Esophagus squamous epithelium (tissue), 4 donors: ENCODE measurements around the gene CSGALNACT2.

Experiments used
- POLR2A ChIP-seq, 4 donors: fragments of 450-650 bp; IDR thresholded peaks; one replicate each; pipeline ENCODE4 v1.6.1; 2017; ENCODE audit warnings: antibody characterized with exemption in 4 of 4, mild to moderate bottlenecking in 4 of 4, moderate library complexity in 3 of 4
- TF ChIP-seq, protein P1 (sequence below), 6 experiments: fragments of 450-650 bp in 4 of 6; fragments of 200-600 bp in 2 of 6; sonication (generic) in 2 of 6; IDR thresholded peaks; one replicate each; pipeline ENCODE4 v1.5.1; 2016 to 2019; ENCODE audit warnings: antibody characterized with exemption in 6 of 6, mild to moderate bottlenecking in 4 of 6, moderate library complexity in 4 of 6

DNA sequence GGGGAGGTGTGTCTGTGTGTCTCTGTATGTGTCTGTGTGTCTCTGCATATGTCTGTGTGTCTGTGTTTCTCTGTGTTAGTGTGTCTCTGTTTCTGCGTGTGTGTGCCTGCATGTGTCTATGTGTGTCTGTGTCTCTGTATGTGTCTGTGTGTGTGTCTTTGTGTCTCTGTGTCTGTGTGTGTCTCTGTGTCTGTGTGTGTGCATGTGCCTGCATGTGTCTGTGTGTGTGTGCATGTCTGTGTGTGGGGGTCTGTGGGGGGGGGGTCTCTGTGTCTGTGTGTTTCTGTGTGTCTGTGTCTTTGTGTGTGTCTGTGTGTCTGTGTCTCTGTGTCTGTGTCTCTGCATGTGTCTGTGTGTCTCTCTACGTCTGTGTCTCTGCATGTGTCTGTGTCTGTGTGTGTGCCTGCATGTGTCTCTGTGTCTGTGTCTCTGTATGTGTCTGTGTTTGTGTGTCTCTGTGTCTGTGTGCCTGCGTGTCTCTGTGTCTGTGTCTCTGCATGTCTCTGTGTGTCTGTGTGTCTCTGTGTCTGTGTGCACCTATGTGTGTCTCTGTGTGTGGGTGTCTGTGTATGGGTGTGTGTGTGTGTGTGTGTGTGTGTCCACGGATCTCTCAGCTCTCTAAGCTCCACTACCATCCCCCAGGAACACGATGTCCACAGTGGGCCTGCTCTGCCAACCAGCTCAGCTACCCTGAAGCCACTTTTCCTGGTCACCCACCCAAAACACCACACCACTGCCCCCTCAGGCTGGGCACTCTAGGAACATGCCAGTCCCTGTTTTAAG lies 87.0 kb downstream of the CSGALNACT2 start:
- TF ChIP-seq, protein P1, sequence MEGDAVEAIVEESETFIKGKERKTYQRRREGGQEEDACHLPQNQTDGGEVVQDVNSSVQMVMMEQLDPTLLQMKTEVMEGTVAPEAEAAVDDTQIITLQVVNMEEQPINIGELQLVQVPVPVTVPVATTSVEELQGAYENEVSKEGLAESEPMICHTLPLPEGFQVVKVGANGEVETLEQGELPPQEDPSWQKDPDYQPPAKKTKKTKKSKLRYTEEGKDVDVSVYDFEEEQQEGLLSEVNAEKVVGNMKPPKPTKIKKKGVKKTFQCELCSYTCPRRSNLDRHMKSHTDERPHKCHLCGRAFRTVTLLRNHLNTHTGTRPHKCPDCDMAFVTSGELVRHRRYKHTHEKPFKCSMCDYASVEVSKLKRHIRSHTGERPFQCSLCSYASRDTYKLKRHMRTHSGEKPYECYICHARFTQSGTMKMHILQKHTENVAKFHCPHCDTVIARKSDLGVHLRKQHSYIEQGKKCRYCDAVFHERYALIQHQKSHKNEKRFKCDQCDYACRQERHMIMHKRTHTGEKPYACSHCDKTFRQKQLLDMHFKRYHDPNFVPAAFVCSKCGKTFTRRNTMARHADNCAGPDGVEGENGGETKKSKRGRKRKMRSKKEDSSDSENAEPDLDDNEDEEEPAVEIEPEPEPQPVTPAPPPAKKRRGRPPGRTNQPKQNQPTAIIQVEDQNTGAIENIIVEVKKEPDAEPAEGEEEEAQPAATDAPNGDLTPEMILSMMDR (IDR thresholded peaks at IDR 0.05): no peak
- no peak for TF ChIP-seq POLR2A (IDR thresholded peaks at IDR 0.05)
